GM21515 (cell line): ENCODE results near the gene ACBD4.
"Not testable (repeated sequence)": the region's sequence is repeated elsewhere in the genome, so short reads cannot be mapped to it uniquely, and the experiment has no call there.

Source experiments
- ATAC-seq: cut with Tn5 transposase; IDR thresholded peaks from one replicate; pipeline ENCODE4 v1.9.1; 2021; ENCODE audit not compliant: unreplicated experiment

ACBD4 gene

GRCh38 chr17:45117848-45118646 lies 17.4 kb upstream of the ACBD4 start:
- no peak for ATAC-seq

- no peak for ATAC-seq
Observed at GRCh38 chr17:45118691-45119090, 16.8 kb upstream of the ACBD4 start.

GRCh38 chr17:45119964-45120363 lies 15.5 kb upstream of the ACBD4 start:
- no peak for ATAC-seq

- ATAC-seq, result no peak
Observed at GRCh38 chr17:45120558-45120957, 14.9 kb upstream of the ACBD4 start.

- ATAC-seq, result no peak
Observed at GRCh38 chr17:45121055-45121454, 14.4 kb upstream of the ACBD4 start.

GRCh38 chr17:45123076-45123770 lies 12.3 kb upstream of the ACBD4 start:
- ATAC-seq, result no peak

- ATAC-seq, result no peak
Observed at GRCh38 chr17:45123930-45124796, 11.3 kb upstream of the ACBD4 start.

- ATAC-seq, result not testable (repeated sequence)
Observed at GRCh38 chr17:45124797-45125122, 10.7 kb upstream of the ACBD4 start.

- no peak for ATAC-seq
Observed at GRCh38 chr17:45125509-45125908, 10.0 kb upstream of the ACBD4 start.

- ATAC-seq, result no peak
Observed at GRCh38 chr17:45127207-45127547, 8.3 kb upstream of the ACBD4 start.

- ATAC-seq, result no peak
Observed at GRCh38 chr17:45127548-45128300, 7.8 kb upstream of the ACBD4 start.

GRCh38 chr17:45128331-45128730 lies 7.2 kb upstream of the ACBD4 start:
- ATAC-seq, result no peak

GRCh38 chr17:45128989-45129388 lies 6.5 kb upstream of the ACBD4 start:
- ATAC-seq, result no peak

- no peak for ATAC-seq
Observed at GRCh38 chr17:45129426-45129939, 6.0 kb upstream of the ACBD4 start.

- no peak for ATAC-seq
Observed at GRCh38 chr17:45129940-45130680, 5.4 kb upstream of the ACBD4 start.

GRCh38 chr17:45130681-45131615 lies 4.5 kb upstream of the ACBD4 start:
- no peak for ATAC-seq

- ATAC-seq, result no peak
Observed at GRCh38 chr17:45131616-45132319, 3.7 kb upstream of the ACBD4 start.

GRCh38 chr17:45132320-45132571 lies 3.2 kb upstream of the ACBD4 start, which contains the start of gene PLCD3:
TSS of gene PLCD3 (minus strand) at chr17:45132515. CDS start at chr17:45132410, 105 bp downstream.
- ATAC-seq, result no peak
